GM18520 (cell line): ENCODE results near the gene SCN7A.

Experiments
- ATAC-seq: cut with Tn5 transposase; IDR thresholded peaks from one replicate; pipeline ENCODE4 v1.9.1; 2021; ENCODE audit not compliant: unreplicated experiment

Gene SCN7A

DNA sequence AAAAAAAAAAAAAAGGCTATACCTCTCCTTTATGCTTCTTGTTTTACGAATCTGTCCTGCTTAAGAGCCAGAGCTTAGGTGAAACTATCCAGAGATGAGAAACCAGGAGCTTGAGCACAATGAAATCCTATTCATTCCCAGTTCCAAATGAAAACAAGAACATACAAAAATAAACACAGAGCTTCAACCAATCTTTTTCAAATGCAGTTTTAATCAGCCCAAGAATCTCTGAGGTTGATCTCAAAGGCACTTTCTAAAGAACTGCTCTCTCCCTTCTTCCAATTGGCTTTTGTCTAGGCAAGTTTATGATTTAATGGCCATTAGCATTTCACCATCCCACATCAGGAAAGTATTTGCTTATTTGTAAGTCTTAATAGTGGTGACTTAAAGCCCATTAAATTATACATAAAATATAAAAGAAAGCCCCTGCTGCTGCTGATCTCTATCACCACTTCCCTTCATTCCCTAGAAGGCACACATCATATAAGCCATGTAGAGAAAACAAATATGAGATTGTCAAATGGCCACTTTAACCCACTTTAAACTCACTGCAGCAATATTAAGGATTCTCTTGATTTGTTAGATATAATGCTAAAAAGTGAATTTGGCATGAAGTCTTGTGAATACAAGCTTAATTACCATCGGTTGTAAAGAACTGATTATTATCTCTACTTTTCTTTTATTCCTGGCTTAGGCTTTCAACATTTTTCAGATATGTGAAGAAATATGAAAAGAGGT lies 89.0 kb downstream of the SCN7A start:
- no peak for ATAC-seq

DNA sequence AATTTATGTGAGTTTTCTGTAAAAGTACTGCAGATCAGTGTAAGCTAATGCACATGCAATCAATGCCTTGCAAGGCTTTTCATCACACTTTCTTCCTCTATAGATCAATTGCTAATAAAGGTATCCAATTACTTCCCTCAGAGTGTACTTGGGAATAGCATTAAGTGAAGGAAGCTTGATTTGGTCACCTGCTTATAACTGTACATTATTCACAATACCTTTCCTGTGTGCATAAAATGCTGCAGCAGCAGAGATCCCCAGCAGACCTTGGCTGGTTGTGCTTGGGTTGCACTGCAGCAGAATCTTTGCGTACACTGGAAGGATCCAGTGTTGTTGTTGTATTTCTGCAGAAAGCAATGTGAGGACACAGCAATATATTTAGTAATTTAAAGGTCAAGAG lies 99.8 kb downstream of the SCN7A start:
- no peak for ATAC-seq

DNA sequence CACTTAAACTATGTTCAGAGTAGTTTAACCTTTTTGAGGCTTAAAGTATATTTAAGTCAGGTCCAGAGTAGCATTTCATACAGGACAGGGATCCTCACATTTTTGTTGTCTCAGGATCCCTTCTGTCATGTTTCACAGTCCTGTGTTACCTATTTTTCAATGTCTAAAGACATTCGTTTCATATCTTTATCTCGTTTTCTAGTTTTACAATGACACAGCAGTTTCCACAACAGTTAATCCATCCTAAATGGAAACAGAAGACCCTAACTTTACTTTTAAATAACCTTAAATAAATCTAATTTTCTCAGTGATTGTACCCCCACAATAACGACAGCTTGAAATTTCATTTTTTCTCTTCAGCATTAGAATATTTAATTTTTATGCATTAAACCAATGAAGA lies 101.0 kb downstream of the SCN7A start:
- ATAC-seq: no peak

DNA sequence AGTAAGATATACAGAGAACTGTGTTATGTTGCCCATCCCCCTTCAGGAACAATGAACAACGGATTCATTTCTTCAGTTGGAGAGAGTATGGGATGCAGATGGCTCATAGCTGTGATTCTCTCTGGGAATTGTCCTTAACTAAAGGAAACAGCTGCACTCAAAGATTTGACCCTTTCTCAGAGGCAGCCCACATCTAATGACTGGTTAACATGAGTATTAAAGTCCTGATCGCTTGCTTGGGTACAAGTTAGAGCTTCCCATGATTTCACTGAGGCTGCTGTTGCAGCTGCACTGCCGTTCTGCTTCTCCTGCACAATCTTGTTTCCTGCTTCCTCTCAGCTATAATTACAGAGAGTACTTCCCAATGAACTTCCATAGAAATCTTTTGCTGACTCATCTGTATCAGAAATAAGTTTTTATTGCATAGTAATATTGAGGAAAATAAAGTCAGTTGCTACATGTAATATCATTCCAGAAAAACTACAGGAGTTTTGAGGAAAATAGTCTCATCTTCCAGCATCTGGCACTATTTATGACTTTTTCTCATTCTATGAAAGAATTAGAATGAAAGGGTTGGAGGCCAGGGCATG lies 105.5 kb downstream of the SCN7A start:
- ATAC-seq: no peak

DNA sequence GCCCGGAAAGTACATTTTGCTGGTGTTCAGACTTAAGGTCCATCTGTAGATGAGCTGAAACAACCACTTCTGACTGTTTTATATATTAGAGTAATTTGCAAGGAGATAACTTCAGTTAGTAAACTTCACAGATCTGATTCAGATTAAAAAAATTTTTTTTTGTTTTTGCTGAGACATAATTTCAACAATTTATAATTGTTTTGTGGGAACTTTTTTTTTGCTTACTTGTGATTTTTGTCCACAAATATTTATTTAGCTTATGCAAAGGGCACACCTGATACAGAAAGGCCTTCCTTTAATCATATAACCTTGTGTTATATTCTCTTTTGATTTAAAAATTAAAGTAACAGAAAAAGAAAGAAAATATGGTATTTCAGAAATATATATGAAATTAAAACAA lies 108.7 kb downstream of the SCN7A start:
- ATAC-seq: no peak

DNA sequence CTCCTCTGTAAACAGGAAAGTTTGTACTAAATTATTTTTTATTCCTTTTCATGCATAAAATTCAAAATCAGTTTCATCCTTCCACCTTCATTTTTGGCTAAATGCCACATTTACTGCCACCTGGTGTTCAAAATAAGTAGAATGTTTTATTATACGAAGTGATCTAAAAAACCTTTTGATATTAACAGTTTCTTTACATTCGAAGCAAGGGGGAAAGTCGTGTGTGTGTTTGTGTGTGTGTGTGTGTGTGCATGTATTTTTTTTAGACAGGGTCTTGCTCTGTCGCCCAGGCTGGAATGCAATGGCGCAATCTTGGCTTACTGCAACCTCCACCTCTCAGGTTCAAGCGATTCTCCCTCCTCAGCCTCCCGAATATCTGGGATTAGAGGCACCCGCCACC lies 109.3 kb downstream of the SCN7A start:
- no peak for ATAC-seq

DNA sequence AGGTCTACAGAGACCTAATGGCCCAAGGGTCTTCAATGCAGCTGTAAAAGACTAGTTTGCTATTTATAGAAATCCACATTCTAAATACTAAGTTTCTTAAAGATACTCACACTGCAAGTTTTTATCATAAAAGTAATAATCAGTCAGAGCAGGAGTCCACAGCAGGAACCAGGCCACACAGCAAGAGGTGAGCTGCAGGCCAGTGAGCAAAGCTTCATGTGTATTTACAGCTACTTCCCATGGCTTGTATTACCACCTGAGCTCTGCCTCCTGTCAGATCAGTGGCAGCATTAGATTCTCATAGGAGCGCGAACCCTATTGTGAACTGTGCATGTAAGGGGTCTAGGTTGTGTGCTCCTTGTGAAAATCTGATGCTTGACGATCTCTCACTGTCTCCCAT lies 111.6 kb downstream of the SCN7A start:
- no peak for ATAC-seq

DNA sequence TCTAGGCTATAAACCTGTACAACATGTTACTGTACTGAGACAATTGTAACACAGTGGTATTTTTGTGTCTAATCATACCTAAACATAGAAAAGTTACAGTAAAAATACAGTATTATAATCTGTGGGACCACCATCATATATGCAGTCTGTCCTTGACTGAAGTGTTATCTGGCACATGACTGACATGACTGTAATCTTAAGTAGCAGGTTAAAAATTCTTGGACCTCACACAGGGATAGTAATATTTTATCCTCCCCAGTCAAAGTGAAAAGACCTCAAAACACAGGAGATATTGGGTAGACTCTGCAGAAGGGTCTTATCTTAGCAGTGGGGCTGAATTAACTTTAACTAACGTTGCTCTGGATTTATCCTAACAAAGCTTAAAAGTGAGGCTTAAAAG lies 113.4 kb downstream of the SCN7A start:
- ATAC-seq: no peak

DNA sequence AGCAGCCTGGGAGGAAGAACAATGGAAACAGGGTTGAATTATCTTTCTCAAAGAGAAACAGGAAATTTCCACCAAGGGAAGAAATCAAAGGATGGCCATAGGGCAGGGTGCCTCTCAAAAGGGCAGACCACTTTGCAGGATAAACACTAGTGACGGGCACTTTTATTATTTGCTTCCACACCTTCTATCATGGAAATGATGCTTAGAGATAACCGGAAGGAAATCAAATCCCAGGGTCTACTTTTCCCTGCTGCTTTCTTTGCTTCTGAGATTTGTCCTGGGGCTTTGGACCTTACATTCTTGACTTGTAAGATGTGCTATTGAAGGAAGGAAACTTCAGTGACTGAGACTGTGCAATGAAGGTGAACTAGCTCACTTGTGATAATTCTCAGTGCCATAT lies 117.2 kb downstream of the SCN7A start:
- no peak for ATAC-seq

DNA sequence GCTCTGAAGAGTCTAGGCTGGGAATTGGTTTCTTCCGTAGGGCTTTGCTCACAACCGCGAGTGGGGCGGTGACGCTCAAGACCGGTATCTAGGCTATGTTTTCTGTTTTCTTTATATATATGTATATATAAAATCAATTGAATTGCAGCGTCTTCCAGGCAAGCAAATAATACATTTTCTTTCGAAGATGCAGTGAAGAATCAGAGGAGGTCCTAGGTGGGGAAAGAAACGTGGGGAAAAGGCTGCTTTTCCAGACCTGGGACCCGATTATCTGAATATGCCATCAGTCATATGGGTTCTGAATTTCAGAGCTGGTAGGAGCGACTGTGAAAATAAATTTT lies 117.6 kb downstream of the SCN7A start:
- no peak for ATAC-seq

DNA sequence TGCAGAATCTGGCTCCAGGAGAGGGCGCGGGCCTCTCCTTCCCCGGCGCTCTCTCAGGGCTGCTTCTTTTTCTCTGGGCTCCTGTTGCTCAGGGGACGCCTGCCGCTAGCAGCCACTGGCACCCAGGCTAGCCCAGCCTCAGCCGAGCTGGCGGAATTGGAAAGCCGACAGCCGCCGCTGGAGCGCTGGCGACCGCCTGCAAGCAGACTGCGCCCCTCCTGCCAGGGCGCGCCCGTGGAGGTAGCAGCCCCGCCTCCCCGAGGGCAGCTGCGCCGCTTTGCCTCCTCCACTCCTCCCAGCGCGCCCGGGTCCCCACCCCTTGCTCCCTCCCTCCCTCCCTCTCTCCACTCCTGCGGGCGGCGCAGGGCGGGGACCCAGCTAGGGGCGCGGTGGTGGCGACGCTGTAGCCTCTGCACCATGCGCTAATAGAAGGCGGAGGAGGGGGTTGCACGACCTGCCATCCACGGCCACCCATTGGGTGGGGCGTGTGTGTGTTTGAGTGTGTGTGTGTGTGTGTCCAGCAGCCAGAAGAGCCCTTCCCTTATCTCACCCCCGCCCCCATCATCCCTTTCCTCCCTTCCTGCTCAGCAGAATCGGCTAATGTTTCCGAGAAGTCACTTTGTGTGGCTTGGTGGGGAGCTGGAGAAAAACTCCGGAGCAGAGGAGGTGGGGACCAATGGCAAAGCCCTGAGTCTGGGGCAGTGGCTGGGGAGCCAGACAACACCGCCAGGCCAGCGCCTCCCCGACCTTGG lies 118.1 kb downstream of the SCN7A start, which contains the start of gene SCN9A:
TSS of gene SCN9A (minus strand) at position 209 of the 752 bp plus-strand sequence. CDS start 64,188 bp downstream, outside the sequence.
- ATAC-seq: no peak

DNA sequence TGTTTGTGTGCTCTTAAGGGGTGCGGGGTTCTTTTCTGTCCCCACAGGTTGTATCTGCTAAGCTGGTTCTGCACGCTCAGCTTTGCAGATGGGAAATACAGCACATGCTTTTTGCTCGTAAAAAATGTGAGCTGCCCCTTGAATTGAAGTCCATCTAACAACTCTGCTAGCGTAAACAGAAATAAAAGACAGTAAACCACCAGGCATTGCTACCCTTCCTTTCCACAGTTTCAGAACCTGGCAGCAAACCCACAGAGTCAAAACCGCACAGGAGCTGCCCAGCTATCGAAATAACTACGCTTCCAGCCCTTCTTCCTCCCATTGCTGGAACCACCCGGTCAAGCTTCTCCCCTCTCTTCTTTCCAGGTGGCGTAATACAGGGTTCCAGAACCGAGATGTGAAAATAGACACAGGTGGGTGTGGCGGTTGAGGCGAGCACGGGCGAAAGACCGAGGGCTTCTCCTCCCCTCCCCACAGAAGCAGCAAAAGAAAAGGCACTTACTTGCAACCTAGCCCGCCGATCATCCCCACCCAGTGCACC lies 118.8 kb downstream of the SCN7A start:
- ATAC-seq: no peak

DNA sequence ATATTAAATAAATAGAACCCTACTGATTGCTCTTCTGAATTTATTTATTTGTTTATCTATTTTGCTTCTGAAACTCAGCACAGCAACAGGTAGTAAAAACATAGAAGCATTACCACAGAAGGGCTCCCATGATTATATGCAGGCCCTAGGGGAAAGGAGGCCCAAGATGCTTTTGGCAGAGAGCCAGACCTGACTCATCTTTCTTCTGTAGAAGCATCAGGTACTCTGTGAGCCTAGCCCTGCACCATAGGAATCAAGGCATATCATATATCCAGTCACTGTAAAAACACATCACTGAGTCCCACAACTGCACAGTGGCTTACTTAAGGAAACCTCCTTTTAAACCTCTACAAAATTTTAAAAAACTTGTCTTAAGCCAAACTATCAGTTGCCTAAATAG lies 120.1 kb downstream of the SCN7A start:
- no peak for ATAC-seq

DNA sequence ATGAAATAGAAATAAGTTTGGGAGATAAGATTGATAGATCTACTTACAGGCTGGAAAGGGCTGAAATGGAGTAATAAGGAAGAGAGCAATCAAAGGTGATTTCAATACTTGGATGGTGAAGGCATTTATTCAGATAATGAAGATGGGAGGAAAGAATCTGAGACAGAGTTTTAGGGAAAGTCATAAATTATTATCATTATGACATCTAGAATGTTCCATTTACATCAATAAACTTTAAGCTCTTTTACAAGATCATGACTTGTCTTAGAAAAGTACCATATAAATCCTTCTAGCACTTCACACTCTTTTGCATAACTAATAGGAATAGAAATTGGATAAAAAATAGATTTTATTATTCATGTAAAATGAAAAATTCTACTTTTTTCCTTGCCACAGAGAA lies 120.5 kb downstream of the SCN7A start:
- ATAC-seq: no peak

DNA sequence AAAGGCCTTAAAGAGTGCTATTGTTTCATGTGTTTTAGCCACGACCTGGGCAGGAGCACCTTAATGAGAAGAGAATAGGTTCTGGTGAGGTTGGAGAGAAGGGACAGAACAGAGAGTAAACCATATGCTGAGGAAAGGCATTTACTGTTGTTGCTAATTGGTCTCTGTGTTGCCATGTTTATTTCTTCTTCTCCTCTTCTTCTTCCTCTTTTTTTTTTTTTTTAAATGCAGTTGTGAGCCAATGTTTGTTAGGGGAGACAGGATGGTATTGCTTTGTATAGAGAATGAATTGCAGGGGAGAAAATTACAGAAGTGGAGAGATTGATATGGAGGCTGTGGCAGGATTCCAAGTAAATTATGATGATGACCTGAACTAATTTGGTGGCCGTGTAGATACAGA lies 120.9 kb downstream of the SCN7A start:
- no peak for ATAC-seq

DNA sequence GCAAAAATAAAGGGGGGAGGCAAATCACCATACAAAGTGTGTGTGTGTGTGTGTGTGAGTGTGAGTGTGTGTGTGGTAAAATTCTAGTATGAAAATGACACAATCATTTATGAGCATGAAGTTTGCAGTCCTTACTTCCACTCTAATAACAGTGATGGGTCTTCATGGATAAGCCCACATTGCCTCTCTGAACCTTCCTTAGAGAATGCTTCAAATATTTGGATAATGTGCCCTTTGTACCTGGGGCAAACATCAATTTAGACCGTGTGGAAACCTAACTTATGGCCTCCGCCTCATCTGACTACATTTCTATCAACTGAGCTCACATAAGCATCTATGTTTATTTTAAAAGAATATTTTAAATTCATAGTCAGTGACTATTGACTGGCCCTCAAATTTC lies 122.0 kb downstream of the SCN7A start:
- ATAC-seq: no peak

DNA sequence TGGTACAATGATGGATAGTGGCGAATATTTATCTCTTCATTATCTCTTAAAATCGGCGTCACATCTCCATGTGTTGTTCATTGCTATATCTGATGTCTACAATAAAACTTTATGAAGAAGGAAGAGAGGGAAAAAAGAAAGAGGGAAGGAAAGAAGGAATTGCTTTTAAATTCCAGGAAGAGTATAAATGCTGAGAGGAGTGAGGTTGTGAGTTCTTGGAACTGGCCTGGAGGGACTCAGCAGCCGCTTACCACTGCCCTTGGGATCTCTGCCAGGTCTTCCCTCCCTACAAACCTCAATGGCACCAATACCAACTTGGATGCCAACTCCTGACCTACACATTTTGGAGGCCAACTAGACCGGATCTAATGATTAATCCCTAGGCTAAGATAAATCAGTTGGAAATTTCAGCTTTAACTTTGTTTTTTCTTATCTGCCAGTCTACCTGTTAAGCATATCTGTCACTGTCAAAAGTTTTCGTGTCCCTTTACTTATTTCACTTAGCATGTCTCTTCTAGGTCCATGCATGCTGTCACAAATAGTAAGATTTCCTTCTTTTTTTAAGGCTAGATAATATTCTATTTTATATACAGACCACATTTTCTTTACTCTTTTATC lies 128.1 kb downstream of the SCN7A start:
- no peak for ATAC-seq

DNA sequence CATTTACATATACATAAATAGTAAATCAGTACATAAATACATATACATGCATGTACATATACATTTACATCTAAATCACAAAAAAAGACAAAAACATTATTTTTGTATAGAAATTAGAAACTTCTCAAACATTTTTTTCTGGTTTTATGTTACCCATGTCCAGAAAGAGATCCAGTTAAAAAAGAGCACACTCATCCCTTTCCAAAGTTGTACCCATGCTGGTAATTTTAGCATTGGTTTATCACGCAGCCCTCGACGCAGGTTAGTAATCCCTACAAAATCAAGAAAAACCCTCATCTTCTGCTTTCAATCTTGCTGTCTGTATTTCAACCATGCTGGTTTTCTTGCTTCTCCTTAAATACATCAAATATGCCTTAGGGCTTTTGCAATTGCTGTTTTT lies 128.8 kb downstream of the SCN7A start:
- ATAC-seq: no peak

DNA sequence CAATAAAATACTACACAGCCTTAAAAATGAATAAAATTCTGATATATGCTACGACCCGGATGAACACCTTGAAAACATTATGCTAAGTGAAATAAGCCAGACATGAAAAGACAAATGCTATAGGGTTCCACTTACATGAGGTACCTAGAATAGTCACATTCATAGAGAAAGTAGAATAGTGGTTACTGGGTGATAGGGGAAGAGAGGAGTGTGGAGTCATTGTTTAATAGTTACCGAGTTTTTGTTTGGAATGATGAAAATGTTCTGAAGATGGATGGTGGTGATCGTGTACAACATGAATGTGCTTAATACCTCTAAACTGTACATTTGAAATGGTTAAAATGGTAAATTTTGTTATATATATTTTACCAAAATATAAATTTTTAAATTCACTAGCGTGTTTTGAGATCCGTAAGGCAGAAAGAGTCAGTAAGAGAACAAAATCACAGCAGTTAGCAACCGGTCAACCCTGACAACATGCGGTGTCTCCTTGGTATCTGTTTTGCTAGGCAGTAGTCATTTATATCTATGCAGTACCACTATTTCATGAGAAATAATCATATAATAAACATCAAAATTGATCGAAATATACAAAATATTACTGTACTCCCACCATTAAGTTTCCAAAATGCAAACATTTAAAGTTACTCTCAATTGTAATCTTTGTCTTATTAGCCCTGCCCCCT lies 129.4 kb downstream of the SCN7A start:
- ATAC-seq: no peak

DNA sequence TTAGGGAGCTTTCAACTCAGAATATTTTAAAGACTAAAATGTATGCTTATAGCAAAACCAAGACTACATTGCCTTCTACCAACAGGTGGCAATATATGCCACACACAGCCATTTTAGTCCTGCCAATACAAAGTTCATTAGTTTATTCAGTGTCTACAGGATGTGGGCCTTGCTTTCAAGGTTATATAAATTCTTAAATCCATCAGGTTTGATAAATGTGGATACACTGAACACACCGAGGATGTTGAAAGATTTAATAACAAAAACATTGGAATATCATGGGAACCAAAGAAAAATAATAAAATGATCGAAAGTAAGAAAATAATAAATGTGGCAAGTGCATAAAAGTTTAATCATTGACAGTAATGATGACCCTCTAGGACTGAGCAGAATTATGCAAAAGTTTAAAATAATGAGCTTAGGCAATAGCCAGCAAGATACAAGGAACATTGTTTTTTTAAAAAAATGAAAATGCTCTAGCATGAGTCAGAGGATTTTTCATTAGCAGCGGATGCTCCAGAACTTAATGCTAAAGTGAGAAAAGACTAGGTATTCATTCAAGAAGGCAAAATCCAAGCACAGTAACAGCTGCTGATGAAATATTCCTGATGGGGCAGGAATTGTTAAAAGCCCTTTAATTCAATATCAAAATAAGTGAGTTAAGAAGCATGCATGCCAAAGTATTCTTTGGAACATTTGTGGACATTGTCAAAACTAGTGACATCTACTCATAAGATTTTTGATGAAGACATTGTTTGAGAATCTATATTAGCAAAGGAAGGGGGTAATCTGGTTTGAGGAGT lies 132.5 kb downstream of the SCN7A start:
- ATAC-seq: no peak
